ENCODE measurements around the gene ST7. TPM values are rescaled to one million over a fixed set of nuclear protein-coding genes. Genes with fewer than 3 reads are reported as not detected.

ST7 gene
- total and polyA plus RNA-seq, 2 of the 8 experiments (the other 6 are each of a cell fraction or from before 2014, with no cell fraction given), result 16.3 to 18.0 TPM

GRCh38 chr7:116953372-116953905 is at the start of gene ST7 (continued):
- 0 out of 2 replicates have a peak, but pooled peaks have one; percentile 6 for TF ChIP-seq JUND (IDR thresholded peaks at IDR 0.05; ENCODE audit: low read length)
- peak; percentile 68 for TF ChIP-seq TAF1 (IDR thresholded peaks at IDR 0.05; ENCODE audit: low read depth, low read length)
- peak; percentile 53; the same call in 1 of the 2 replicates for TF ChIP-seq POLR2AphosphoS5 (IDR thresholded peaks at IDR 0.05; ENCODE audit: low read depth, low read length)
- TF ChIP-seq TAF7 (optimal IDR thresholded peaks at IDR 0.05; ENCODE audit: borderline replicate concordance, low read depth, low read length), result peak; percentile 10
- peak; percentile 56; the same call in 1 of the 2 replicates for TF ChIP-seq YY1 (IDR thresholded peaks at IDR 0.05; ENCODE audit: low read depth, low read length)
- TF ChIP-seq TBP (IDR thresholded peaks at IDR 0.05; ENCODE audit: low read depth, low read length), result peak; percentile 57; the same call in 1 of the 2 replicates
- no peak for TF ChIP-seq HDAC6 (IDR thresholded peaks at IDR 0.05; ENCODE audit: low read depth, low read length)
- no peak for TF ChIP-seq CHD7 (IDR thresholded peaks at IDR 0.05; ENCODE audit: insufficient replicate concordance, low read length)
- no peak for TF ChIP-seq ATF3 (IDR thresholded peaks at IDR 0.05; ENCODE audit: insufficient read depth, low read depth, low read length)
- TF ChIP-seq RAD21 (IDR thresholded peaks at IDR 0.05 in 1 of 2, conservative IDR thresholded peaks at IDR 0.05 in 1 of 2; ENCODE audit: low read depth in 2 of 2, low read length in 2 of 2), result no peak
- TF ChIP-seq KDM5A (IDR thresholded peaks at IDR 0.05; ENCODE audit: low read length), result no peak

All from H1 (cell line).